Tibial artery (tissue), 4 donors: ENCODE measurements around the gene SEMA6A.

Source experiments
- DNase-seq, 2 donors: peaks; one replicate each; pipeline ENCODE4 v3.0.0-alpha.2; 2019
- H3K27ac ChIP-seq, 2 donors: fragments of 200-600 bp; sonication (generic) in 1 of 2; 1 replicate in 1 of 2; 2 replicates in 1 of 2; pipeline ENCODE4 v1.5.1; 2018 to 2019; ENCODE audit warnings: mild to moderate bottlenecking in 1 of 2
- H3K27me3 ChIP-seq, 2 donors: fragments of 200-600 bp; sonication (generic) in 1 of 2; one replicate each; pipeline versions ENCODE4 v1.5.1 to v1.6.0; 2016 to 2019
- H3K36me3 ChIP-seq, 3 donors: fragments of 200-600 bp; sonication (generic) in 2 of 3; one replicate each; pipeline ENCODE4 v1.5.1; 2016 to 2019; ENCODE audit warnings: mild to moderate bottlenecking in 2 of 3
- H3K4me1 ChIP-seq, 4 donors: fragments of 200-600 bp; sonication (generic) in 2 of 4; 1 replicate in 3 of 4; 2 replicates in 1 of 4; pipeline ENCODE4 v1.5.1; 2016 to 2019
- H3K4me3 ChIP-seq, 2 donors: fragments of 200-600 bp; sonication (generic) in 1 of 2; 1 replicate in 1 of 2; 2 replicates in 1 of 2; pipeline ENCODE4 v1.5.1; 2018 to 2019; ENCODE audit warnings: mild to moderate bottlenecking in 2 of 2
- H3K9me3 ChIP-seq, 3 donors: fragments of 200-600 bp; sonication (generic) in 1 of 3; one replicate each; pipeline ENCODE4 v1.5.1; 2016 to 2019
- intact Hi-C: fragments of 100-400 bp; cut with DNase I; formaldehyde crosslinking; loops from one replicate; pipeline ENCODE4 v1.15.0; 2023; ENCODE audit warnings: low total_unique reads
- TF ChIP-seq, protein P1 (sequence below), 2 experiments: fragments of 200-600 bp in 1 of 2; fragments of 450-650 bp in 1 of 2; IDR thresholded peaks; one replicate each; pipeline ENCODE4 v1.5.1; 2017 to 2019; ENCODE audit warnings: antibody characterized with exemption in 2 of 2, mild to moderate bottlenecking in 1 of 2, moderate library complexity in 1 of 2

SEMA6A gene

GRCh38 chr5:116539222-116539621, 35.4 kb downstream of the SEMA6A start:
- Histone ChIP-seq H3K27ac (no peak overlapping the region), H3K27me3 (no peaks in the 10 kb centered on the region), H3K36me3 (no peaks in the 10 kb centered on the region), H3K4me1 (peaks cover 0 to 3% (median 0%) of the 10 kb centered on the region in 4 donors), H3K4me3 (no peak overlapping the region), H3K9me3 (no peaks in the 10 kb centered on the region)
- DNase-seq = no peak
- intact Hi-C loops = no loop called here
- TF ChIP-seq, protein P1, sequence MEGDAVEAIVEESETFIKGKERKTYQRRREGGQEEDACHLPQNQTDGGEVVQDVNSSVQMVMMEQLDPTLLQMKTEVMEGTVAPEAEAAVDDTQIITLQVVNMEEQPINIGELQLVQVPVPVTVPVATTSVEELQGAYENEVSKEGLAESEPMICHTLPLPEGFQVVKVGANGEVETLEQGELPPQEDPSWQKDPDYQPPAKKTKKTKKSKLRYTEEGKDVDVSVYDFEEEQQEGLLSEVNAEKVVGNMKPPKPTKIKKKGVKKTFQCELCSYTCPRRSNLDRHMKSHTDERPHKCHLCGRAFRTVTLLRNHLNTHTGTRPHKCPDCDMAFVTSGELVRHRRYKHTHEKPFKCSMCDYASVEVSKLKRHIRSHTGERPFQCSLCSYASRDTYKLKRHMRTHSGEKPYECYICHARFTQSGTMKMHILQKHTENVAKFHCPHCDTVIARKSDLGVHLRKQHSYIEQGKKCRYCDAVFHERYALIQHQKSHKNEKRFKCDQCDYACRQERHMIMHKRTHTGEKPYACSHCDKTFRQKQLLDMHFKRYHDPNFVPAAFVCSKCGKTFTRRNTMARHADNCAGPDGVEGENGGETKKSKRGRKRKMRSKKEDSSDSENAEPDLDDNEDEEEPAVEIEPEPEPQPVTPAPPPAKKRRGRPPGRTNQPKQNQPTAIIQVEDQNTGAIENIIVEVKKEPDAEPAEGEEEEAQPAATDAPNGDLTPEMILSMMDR (IDR thresholded peaks at IDR 0.05) = no peak

GRCh38 chr5:116536316-116537083, 38.1 kb downstream of the SEMA6A start:
- TF ChIP-seq, protein P1 (IDR thresholded peaks at IDR 0.05) = no peak
- Histone ChIP-seq H3K4me1 (peaks cover 0 to 3% (median 0%) of the 10 kb centered on the region in 4 donors), H3K27ac (no peak overlapping the region), H3K9me3 (no peaks in the 10 kb centered on the region), H3K4me3 (no peak overlapping the region), H3K36me3 (no peaks in the 10 kb centered on the region), H3K27me3 (no peaks in the 10 kb centered on the region)
- intact Hi-C loops = no loop called here
- no peak for DNase-seq

DNA sequence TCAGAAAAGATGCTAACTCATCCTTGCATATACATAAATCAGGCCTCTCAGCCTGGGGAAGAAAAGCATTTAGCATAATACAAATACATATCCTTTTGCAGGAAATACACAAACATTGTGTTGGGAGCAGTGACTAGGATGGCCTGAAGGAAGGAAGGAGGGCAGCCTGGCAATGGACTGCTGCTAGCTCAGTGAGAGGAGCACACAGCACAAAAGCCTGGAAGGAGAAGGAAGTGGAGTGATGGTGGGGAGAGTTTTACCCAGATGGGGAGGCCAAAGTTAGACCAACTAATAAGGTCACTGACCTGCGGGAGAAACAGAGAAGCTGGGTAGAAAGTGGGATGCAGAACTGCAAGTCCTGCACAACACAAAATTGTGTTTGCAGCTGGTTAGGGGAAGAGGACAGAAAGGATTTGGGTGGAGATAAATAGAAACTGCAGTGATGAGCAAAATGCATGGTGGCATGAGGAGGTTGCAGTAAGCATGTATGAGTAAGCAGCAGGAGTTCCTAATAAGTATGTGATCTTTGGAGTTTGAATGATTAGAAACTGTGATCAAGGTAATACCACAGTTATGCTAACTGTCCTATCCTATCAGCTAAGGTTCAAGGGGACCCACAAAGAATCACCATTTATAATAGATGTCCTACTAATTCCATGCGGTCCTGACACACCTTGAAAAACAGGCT, 39.5 kb downstream of the SEMA6A start:
- Histone ChIP-seq H3K27ac (no peak overlapping the region), H3K27me3 (no peaks in the 10 kb centered on the region), H3K4me1 (peaks cover 0 to 3% (median 0%) of the 10 kb centered on the region in 4 donors), H3K36me3 (no peaks in the 10 kb centered on the region), H3K4me3 (no peak overlapping the region), H3K9me3 (no peaks in the 10 kb centered on the region)
- TF ChIP-seq, protein P1 (IDR thresholded peaks at IDR 0.05) = no peak
- peak in 1 of 2 donors; percentile 20 for DNase-seq
- intact Hi-C loops = no loop called here

DNA sequence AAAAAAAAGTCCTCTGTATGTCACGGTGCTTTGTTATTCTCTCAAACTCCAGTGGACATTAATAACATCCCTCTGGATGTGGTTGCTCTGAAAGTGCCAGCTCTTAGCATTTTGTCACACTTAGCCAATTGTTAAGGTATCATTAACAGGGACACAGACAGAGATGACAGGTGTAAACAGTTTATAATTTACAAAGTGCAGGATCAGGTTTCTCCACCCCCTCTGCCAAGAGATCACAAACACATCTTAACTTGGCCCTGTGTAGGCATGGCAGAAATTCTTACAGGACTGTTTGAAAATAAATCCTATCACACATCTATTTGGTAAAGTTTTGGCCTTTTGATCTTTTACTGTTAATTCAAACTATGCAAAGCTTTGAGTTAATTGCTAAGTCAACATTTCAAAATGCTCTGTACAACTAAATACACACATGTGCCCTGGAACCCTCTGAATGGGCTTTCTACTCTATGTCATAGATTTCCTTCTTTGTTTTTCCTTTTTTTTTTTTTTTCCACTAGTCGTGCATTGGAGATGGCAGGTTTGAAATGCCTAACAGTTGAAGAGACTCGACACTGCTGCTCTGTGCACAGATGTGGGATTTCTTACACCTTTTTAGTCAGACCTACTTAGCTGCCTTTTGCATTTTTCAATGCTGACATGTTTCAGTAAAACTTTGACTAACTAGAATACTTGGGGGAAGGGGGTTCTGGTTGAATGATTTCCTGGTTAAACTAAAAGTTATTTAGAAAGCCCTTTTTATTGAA, 41.7 kb downstream of the SEMA6A start:
- no peaks in the 10 kb centered on the region for H3K36me3 ChIP-seq
- DNase-seq = no peak
- H3K9me3 ChIP-seq = no peaks in the 10 kb centered on the region
- intact Hi-C loops = no loop called here
- no peaks in the 10 kb centered on the region for H3K27me3 ChIP-seq
- H3K4me3 ChIP-seq = no peak overlapping the region
- TF ChIP-seq, protein P1 (IDR thresholded peaks at IDR 0.05) = no peak
- no peak overlapping the region for H3K27ac ChIP-seq
- H3K4me1 ChIP-seq = peaks cover 0 to 3% (median 0%) of the 10 kb centered on the region in 4 donors

- TF ChIP-seq, protein P1 (IDR thresholded peaks at IDR 0.05) = no peak
- H3K4me3 ChIP-seq = no peak overlapping the region
- intact Hi-C loops = no loop called here
- no peaks in the 10 kb centered on the region for H3K36me3 ChIP-seq
- H3K4me1 ChIP-seq = peaks cover 0 to 3% (median 0%) of the 10 kb centered on the region in 4 donors
- no peaks in the 10 kb centered on the region for H3K27me3 ChIP-seq
- no peaks in the 10 kb centered on the region for H3K9me3 ChIP-seq
- H3K27ac ChIP-seq = no peak overlapping the region
- DNase-seq = no peak
Measured at GRCh38 chr5:116531635-116532034, 43.0 kb downstream of the SEMA6A start.
